Stimulated activated CD4-positive, alpha-beta T cell treated with anti-CD3 and anti-CD28 coated beads, Interleukin-15, amount 100 ng/mL, for 24 hours (primary cell): ENCODE results near the gene A1BG.
A peak's percentile ranks its signal among the peaks of the same experiment; 100 is the strongest.

Experiments used
- DNase-seq: peaks from one replicate; pipeline ENCODE4 v3.0.0-alpha.2; 2020

The A1BG gene

GRCh38 chr19:58334691-58335249 is 18.5 kb downstream of the A1BG start:
- no peak for DNase-seq

- no peak for DNase-seq
Observed at GRCh38 chr19:58332697-58333096, 20.6 kb downstream of the A1BG start.

- no peak for DNase-seq
Observed at GRCh38 chr19:58330458-58330857, 22.8 kb downstream of the A1BG start.

GRCh38 chr19:58328999-58329398 is 24.3 kb downstream of the A1BG start:
- peak; percentile 18 for DNase-seq

- peak; percentile 96 for DNase-seq
Observed at GRCh38 chr19:58326914-58327726, 26.2 kb downstream of the A1BG start, which contains the start of gene ZSCAN22. ZSCAN22 (plus strand) TSS chr19:58326994; CDS start chr19:58334803, 7,809 bp downstream.

- no peak for DNase-seq
Observed at GRCh38 chr19:58326501-58326913, 26.8 kb downstream of the A1BG start.

GRCh38 chr19:58325311-58326022 is 27.8 kb downstream of the A1BG start:
- peak; percentile 27 for DNase-seq

GRCh38 chr19:58319241-58319640 is 34.1 kb downstream of the A1BG start:
- DNase-seq = no peak

- no peak for DNase-seq
Observed at GRCh38 chr19:58318297-58318696, 35.0 kb downstream of the A1BG start.

GRCh38 chr19:58317476-58318072 is 35.7 kb downstream of the A1BG start:
- DNase-seq = no peak

- no peak for DNase-seq
Observed at GRCh38 chr19:58315580-58315979, 37.7 kb downstream of the A1BG start.

GRCh38 chr19:58311345-58311865 is 41.9 kb downstream of the A1BG start:
- DNase-seq = no peak

- peak; percentile 22 for DNase-seq
Observed at GRCh38 chr19:58310685-58311084, 42.6 kb downstream of the A1BG start.

GRCh38 chr19:58307736-58308135 is 45.6 kb downstream of the A1BG start:
- DNase-seq = no peak

GRCh38 chr19:58305932-58306323 is 47.4 kb downstream of the A1BG start:
- DNase-seq = no peak

GRCh38 chr19:58305065-58305931 is 48.0 kb downstream of the A1BG start, which contains the start of gene ERVK3-1:
ERVK3-1 (plus strand) TSS chr19:58305377; CDS start chr19:58312169, 6,792 bp downstream.
- peak; percentile 96 for DNase-seq

GRCh38 chr19:58304748-58305064 is 48.6 kb downstream of the A1BG start:
- DNase-seq = no peak

- no peak for DNase-seq
Observed at GRCh38 chr19:58304255-58304654, 49.0 kb downstream of the A1BG start.

GRCh38 chr19:58300620-58301019 is 52.7 kb downstream of the A1BG start:
- DNase-seq = no peak

- DNase-seq = no peak
Observed at GRCh38 chr19:58296104-58296503, 57.2 kb downstream of the A1BG start.
